Type B pancreatic cell (in vitro differentiated cells): Measurements from ENCODE around the gene JAKMIP1. TPM values are rescaled to one million over a fixed set of nuclear protein-coding genes. Genes with fewer than 3 reads are reported as not detected.

ENCODE experiments used
- DNase-seq: peaks from one replicate; pipeline ENCODE4 v3.0.0; 2021; ENCODE audit warnings: mixed read lengths; ENCODE audit not compliant: unreplicated experiment; ENCODE audit errors: extremely low spot score
- H3K27ac Mint-ChIP-seq: 2 replicates; pipeline ENCODE4 v1.8.0; 2021; ENCODE audit warnings: mild to moderate bottlenecking, mixed read lengths
- H3K27me3 Mint-ChIP-seq: 2 replicates; pipeline ENCODE4 v1.8.0; 2021; ENCODE audit warnings: mixed read lengths
- H3K36me3 Mint-ChIP-seq: 2 replicates; pipeline ENCODE4 v1.8.0; 2021; ENCODE audit warnings: mixed read lengths
- H3K4me1 Mint-ChIP-seq: one replicate; pipeline ENCODE4 v1.8.0; 2021; ENCODE audit warnings: mixed read lengths; ENCODE audit not compliant: unreplicated experiment
- H3K4me3 Mint-ChIP-seq: 2 replicates; pipeline ENCODE4 v1.8.0; 2021; ENCODE audit warnings: mild to moderate bottlenecking, mixed read lengths
- H3K9me3 Mint-ChIP-seq: 2 replicates; pipeline ENCODE4 v1.8.0; 2021; ENCODE audit warnings: mixed read lengths
- CTCF ChIP-seq: fragments of 200-600 bp; sonication (generic); conservative IDR thresholded peaks from 2 replicates; pipeline ENCODE4 v1.5.0; 2021; ENCODE audit warnings: antibody characterized with exemption, mild to moderate bottlenecking
- total RNA-seq: library from RNA; stranded (reverse); gene quantifications from 2 replicates; pipeline ENCODE4 v1.2.1, GENCODE V29; 2021; ENCODE audit warnings: low replicate concordance

JAKMIP1 gene
- total RNA-seq, 1 donor from 2014 or later: 0.89 TPM

- DNase-seq: no peak
- H3K4me1 Mint-ChIP-seq: peaks cover 7% of the 10 kb centered on the region
- no peaks in the 10 kb centered on the region for H3K36me3 Mint-ChIP-seq
- H3K27me3 Mint-ChIP-seq: peaks cover 30% of the 10 kb centered on the region
- no peak overlapping the region for H3K4me3 Mint-ChIP-seq
- H3K27ac Mint-ChIP-seq: no peak overlapping the region
- TF ChIP-seq CTCF: no peak
- no peaks in the 10 kb centered on the region for H3K9me3 Mint-ChIP-seq
Observed at GRCh38 chr4:6035786-6036185, 164.6 kb downstream of the JAKMIP1 start.

GRCh38 chr4:6033381-6033780 is 167.0 kb downstream of the JAKMIP1 start:
- peaks cover 27% of the 10 kb centered on the region for H3K27me3 Mint-ChIP-seq
- DNase-seq: no peak
- H3K27ac Mint-ChIP-seq: no peak overlapping the region
- H3K4me3 Mint-ChIP-seq: no peak overlapping the region
- peaks cover 7% of the 10 kb centered on the region for H3K4me1 Mint-ChIP-seq
- no peak for TF ChIP-seq CTCF
- H3K9me3 Mint-ChIP-seq: no peaks in the 10 kb centered on the region
- H3K36me3 Mint-ChIP-seq: no peaks in the 10 kb centered on the region

GRCh38 chr4:6032249-6033244 is 167.8 kb downstream of the JAKMIP1 start:
- TF ChIP-seq CTCF: peak; percentile 33
- Mint-ChIP-seq H3K4me1 (peaks cover 7% of the 10 kb centered on the region), H3K36me3 (no peaks in the 10 kb centered on the region), H3K9me3 (no peaks in the 10 kb centered on the region), H3K27ac (peak overlapping the region; percentile 29), H3K4me3 (no peak overlapping the region), H3K27me3 (peaks cover 31% of the 10 kb centered on the region)
- no peak for DNase-seq

GRCh38 chr4:6031846-6032245 is 168.5 kb downstream of the JAKMIP1 start:
- no peak for TF ChIP-seq CTCF
- Mint-ChIP-seq H3K4me3 (no peak overlapping the region), H3K27me3 (peaks cover 33% of the 10 kb centered on the region), H3K4me1 (peaks cover 7% of the 10 kb centered on the region), H3K36me3 (no peaks in the 10 kb centered on the region), H3K27ac (peak overlapping the region; percentile 29), H3K9me3 (no peaks in the 10 kb centered on the region)
- DNase-seq: no peak

GRCh38 chr4:6030679-6031078 is 169.7 kb downstream of the JAKMIP1 start:
- no peaks in the 10 kb centered on the region for H3K36me3 Mint-ChIP-seq
- no peak for DNase-seq
- peaks cover 35% of the 10 kb centered on the region for H3K27me3 Mint-ChIP-seq
- H3K4me1 Mint-ChIP-seq: peaks cover 7% of the 10 kb centered on the region
- H3K4me3 Mint-ChIP-seq: no peak overlapping the region
- no peaks in the 10 kb centered on the region for H3K9me3 Mint-ChIP-seq
- no peak for TF ChIP-seq CTCF
- H3K27ac Mint-ChIP-seq: no peak overlapping the region
